Mesenchymal stem cell (in vitro differentiated cells and primary cell): ENCODE data around the gene MVK.

Experiments used
- DNase-seq: peaks from one replicate; pipeline ENCODE4 v3.0.0-alpha.2; 2013
- H2AFZ ChIP-seq: one replicate; pipeline ENCODE4 v1.6.1; 2013; ENCODE audit warnings: low read depth, mild to moderate bottlenecking, control low read depth, inconsistent platforms, low read length, moderate library complexity
- H2AK5ac ChIP-seq: 2 replicates; pipeline ENCODE4 v1.6.1; 2013; ENCODE audit warnings: low read length, moderate library complexity, mild to moderate bottlenecking, inconsistent platforms; ENCODE audit not compliant: severe bottlenecking
- H2BK120ac ChIP-seq: one replicate; pipeline ENCODE4 v1.6.1; 2013; ENCODE audit warnings: low read depth, mild to moderate bottlenecking, inconsistent platforms, low read length, moderate library complexity
- H2BK12ac ChIP-seq, 2 experiments: one replicate each; pipeline ENCODE4 v1.6.1; 2013; ENCODE audit warnings: inconsistent platforms in 2 of 2, low read length in 2 of 2, mild to moderate bottlenecking in 2 of 2, moderate library complexity in 2 of 2, control low read depth in 1 of 2
- H2BK15ac ChIP-seq: one replicate; pipeline ENCODE4 v1.6.1; 2013; ENCODE audit warnings: mild to moderate bottlenecking, low read depth, inconsistent platforms; ENCODE audit not compliant: poor library complexity, severe bottlenecking
- H2BK5ac ChIP-seq: 2 replicates; pipeline ENCODE4 v1.6.1; 2013; ENCODE audit warnings: low read depth, mild to moderate bottlenecking, low read length, control low read depth, inconsistent platforms; ENCODE audit not compliant: poor library complexity, severe bottlenecking
- H3K14ac ChIP-seq, 2 experiments: one replicate each; pipeline ENCODE4 v1.6.1; 2013; ENCODE audit warnings: inconsistent platforms in 2 of 2, low read length in 2 of 2, control low read depth in 1 of 2, mild to moderate bottlenecking in 1 of 2, moderate library complexity in 1 of 2
- H3K18ac ChIP-seq, 2 experiments: one replicate each; pipeline ENCODE4 v1.6.1; 2013; ENCODE audit warnings: inconsistent platforms in 2 of 2, low read length in 2 of 2, control low read depth in 1 of 2, low read depth in 1 of 2, mild to moderate bottlenecking in 1 of 2
- H3K23ac ChIP-seq, 2 experiments: one replicate each; pipeline ENCODE4 v1.6.1; 2013; ENCODE audit warnings: inconsistent platforms in 2 of 2, low read length in 2 of 2, mild to moderate bottlenecking in 2 of 2, moderate library complexity in 2 of 2, control low read depth in 1 of 2
- H3K27ac ChIP-seq: 2 replicates; pipeline ENCODE4 v1.5.1; 2013; ENCODE audit warnings: mild to moderate bottlenecking, moderate library complexity, low read length, control low read depth, inconsistent platforms; ENCODE audit not compliant: poor library complexity, severe bottlenecking
- H3K27me3 ChIP-seq, 2 experiments: 2 replicates each; pipeline versions ENCODE4 v1.6.1 to v1.7.0; 2013; ENCODE audit warnings: low read length in 2 of 2, mild to moderate bottlenecking in 2 of 2, moderate library complexity in 2 of 2, control low read depth in 1 of 2, inconsistent platforms in 1 of 2; ENCODE audit not compliant: control insufficient read depth in 1 of 2, insufficient read depth in 1 of 2
- H3K36me3 ChIP-seq, 2 experiments: 2 replicates each; pipeline versions ENCODE4 v1.6.1 to v1.7.0; 2013; ENCODE audit warnings: low read length in 2 of 2, control low read depth in 1 of 2, inconsistent platforms in 1 of 2, low read depth in 1 of 2, mild to moderate bottlenecking in 1 of 2; ENCODE audit not compliant: insufficient read depth in 2 of 2, control insufficient read depth in 1 of 2
- H3K4ac ChIP-seq, 2 experiments: one replicate each; pipeline ENCODE4 v1.6.1; 2013; ENCODE audit warnings: inconsistent platforms in 2 of 2, low read length in 2 of 2, mild to moderate bottlenecking in 2 of 2, moderate library complexity in 2 of 2, control low read depth in 1 of 2, low read depth in 1 of 2
- H3K4me1 ChIP-seq: 2 replicates; pipeline ENCODE4 v1.6.1; 2013; ENCODE audit warnings: low read depth, low read length, control low read depth; ENCODE audit not compliant: control insufficient read depth, insufficient read depth
- H3K4me2 ChIP-seq: 2 replicates; pipeline ENCODE4 v1.6.1; 2013; ENCODE audit warnings: low read length, mild to moderate bottlenecking, inconsistent platforms; ENCODE audit not compliant: poor library complexity, severe bottlenecking
- H3K4me3 ChIP-seq, 2 experiments: 2 replicates each; pipeline versions ENCODE4 v1.5.1 to v1.7.0; 2013; ENCODE audit warnings: low read length in 2 of 2, mild to moderate bottlenecking in 2 of 2, control low read depth in 1 of 2, low read depth in 1 of 2; ENCODE audit not compliant: insufficient read depth in 1 of 2
- H3K79me1 ChIP-seq: replicated peaks from 2 replicates; pipeline ENCODE4 v1.6.1; 2013; ENCODE audit warnings: mild to moderate bottlenecking, control low read depth, low read length, inconsistent platforms; ENCODE audit not compliant: poor library complexity, severe bottlenecking
- H3K9ac ChIP-seq: 2 replicates; pipeline ENCODE4 v1.7.0; 2013; ENCODE audit warnings: mild to moderate bottlenecking, low read length, moderate library complexity
- H3K9me3 ChIP-seq: 2 replicates; pipeline ENCODE4 v1.7.0; 2013; ENCODE audit warnings: mild to moderate bottlenecking, low read length; ENCODE audit not compliant: control insufficient read depth
- H4K8ac ChIP-seq: one replicate; pipeline ENCODE4 v1.6.1; 2013; ENCODE audit warnings: inconsistent platforms, mild to moderate bottlenecking, low read length, moderate library complexity
- H4K91ac ChIP-seq: one replicate; pipeline ENCODE4 v1.6.1; 2013; ENCODE audit warnings: mild to moderate bottlenecking, low read length, inconsistent platforms
- WGBS: methylation state at CpG from one replicate; pipeline ENCODE4 v1.1.7; 2013; ENCODE audit warnings: mixed read lengths; 5-methylcytosine and 5-hydroxymethylcytosine counted together

MVK gene

DNA sequence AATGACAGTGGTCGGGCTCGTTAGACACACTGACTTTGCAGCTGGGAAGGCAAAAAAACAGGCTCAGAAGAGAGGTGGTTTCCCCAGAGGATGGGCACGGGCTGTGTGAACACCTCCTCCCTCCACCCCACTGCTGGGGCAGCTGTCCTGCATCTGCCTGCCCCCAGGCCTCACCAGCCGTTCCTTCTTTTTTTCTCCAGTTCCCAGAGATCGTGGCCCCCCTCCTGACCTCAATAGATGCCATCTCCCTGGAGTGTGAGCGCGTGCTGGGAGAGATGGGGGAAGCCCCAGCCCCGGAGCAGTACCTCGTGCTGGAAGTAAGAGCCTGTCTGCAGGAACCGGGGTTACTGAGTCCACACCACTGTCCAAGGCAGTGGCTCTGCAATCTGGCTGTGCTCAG, 17.4 kb downstream of the MVK start:
- Histone ChIP-seq H3K4me2 (no peak overlapping the region), H3K4me3 (no peak overlapping the region), H3K14ac (no peak overlapping the region), H3K23ac (no peak overlapping the region), H3K18ac (no peak overlapping the region), H2AK5ac (no peak overlapping the region), H2BK15ac (no peak overlapping the region), H2BK12ac (no peak overlapping the region), H3K4ac (no peak overlapping the region), H3K79me1 (no peaks in the 10 kb centered on the region), H2BK5ac (no peak overlapping the region), H3K9me3 (no peaks in the 10 kb centered on the region), H3K9ac (no peak overlapping the region), H3K27ac (no peak overlapping the region), H2BK120ac (no peak overlapping the region), H3K4me1 (peaks cover 4% of the 10 kb centered on the region), H3K27me3 (no peaks in the 10 kb centered on the region), H2AFZ (no peak overlapping the region), H4K8ac (no peak overlapping the region), H4K91ac (no peak overlapping the region), H3K36me3 (peaks cover 58 to 69% of the 10 kb centered on the region in 2 experiments)
- 95% methylated on average over 10 of the region's 10 CpGs for WGBS
- DNase-seq, result no peak

DNA sequence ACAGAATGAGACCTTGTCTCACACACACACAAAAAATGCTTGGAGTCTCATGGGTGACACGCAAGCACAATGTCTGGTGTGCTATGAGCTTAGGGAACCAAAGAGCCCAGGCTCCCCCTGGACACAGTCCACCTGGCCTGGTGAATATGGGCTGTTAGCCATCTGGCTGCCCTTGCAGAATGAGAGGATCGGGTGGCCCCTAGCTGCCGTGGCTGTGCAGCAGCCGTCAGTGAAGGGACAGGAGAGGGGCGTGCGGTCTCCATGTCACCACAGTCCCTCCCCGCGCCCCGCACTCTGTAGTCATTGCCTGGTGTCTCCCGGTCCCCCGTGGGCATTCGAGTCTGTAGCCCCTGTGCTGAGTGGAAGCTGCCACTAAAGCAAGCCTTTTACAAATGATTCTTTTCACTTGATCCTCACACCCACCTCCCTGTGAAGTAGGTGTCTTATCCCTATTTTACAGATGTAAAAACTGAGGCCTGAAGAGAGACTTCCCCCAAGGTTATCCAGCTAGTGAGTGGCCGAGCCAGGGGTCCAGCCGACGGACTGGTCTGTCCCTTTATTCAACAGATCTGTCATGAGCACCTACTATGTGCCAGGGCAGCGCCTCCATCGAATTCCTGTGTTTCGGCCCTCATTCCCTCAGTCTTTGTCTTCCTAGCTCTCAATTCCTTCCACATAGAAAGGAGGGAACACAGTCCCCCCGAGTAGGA, 18.8 kb downstream of the MVK start:
- H3K27ac ChIP-seq, result no peak overlapping the region
- no peaks in the 10 kb centered on the region for H3K27me3 ChIP-seq
- H3K18ac ChIP-seq, result no peak overlapping the region
- no peak overlapping the region for H2BK120ac ChIP-seq
- H3K4me3 ChIP-seq, result no peak overlapping the region
- H2BK12ac ChIP-seq, result no peak overlapping the region
- no peak overlapping the region for H3K23ac ChIP-seq
- peaks cover 2% of the 10 kb centered on the region for H3K4me1 ChIP-seq
- H3K36me3 ChIP-seq, result peaks cover 48 to 68% of the 10 kb centered on the region in 2 experiments
- 94% methylated on average over 16 of the region's 19 CpGs for WGBS
- no peak overlapping the region for H3K14ac ChIP-seq
- peak overlapping the region; percentile 43 for H4K91ac ChIP-seq
- H3K4me2 ChIP-seq, result no peak overlapping the region
- H2AK5ac ChIP-seq, result no peak overlapping the region
- H3K9ac ChIP-seq, result no peak overlapping the region
- no peak overlapping the region for H2BK15ac ChIP-seq
- DNase-seq, result no peak
- H2BK5ac ChIP-seq, result no peak overlapping the region
- no peaks in the 10 kb centered on the region for H3K9me3 ChIP-seq
- no peak overlapping the region for H2AFZ ChIP-seq
- no peak overlapping the region for H4K8ac ChIP-seq
- no peaks in the 10 kb centered on the region for H3K79me1 ChIP-seq
- no peak overlapping the region for H3K4ac ChIP-seq

DNA sequence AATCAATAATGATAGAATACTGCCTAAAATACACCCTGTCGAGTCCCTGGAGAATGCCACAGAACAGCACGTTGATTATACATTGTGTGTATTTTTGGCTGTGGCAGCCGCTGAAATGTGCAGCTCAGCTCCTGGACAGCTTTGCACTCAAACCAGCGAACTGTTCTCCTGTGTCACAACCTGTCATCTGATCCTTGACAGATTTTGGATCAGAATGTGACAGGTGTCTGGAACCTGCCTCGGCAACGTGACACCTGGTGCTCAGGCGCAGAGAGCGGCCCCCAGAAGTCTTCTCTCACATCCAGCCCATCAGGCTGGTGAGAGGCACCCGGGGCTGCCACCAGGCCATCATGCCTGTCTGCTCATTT, 19.3 kb downstream of the MVK start:
- WGBS, result 96% methylated on average over 9 of the region's 9 CpGs
- Histone ChIP-seq H3K4me2 (no peak overlapping the region), H3K18ac (no peak overlapping the region), H3K23ac (no peak overlapping the region), H4K91ac (no peak overlapping the region), H3K4me1 (peaks cover 4% of the 10 kb centered on the region), H3K9me3 (no peaks in the 10 kb centered on the region), H3K4me3 (no peak overlapping the region), H4K8ac (no peak overlapping the region), H2AK5ac (no peak overlapping the region), H2BK5ac (no peak overlapping the region), H2BK12ac (no peak overlapping the region), H3K27ac (no peak overlapping the region), H2BK15ac (no peak overlapping the region), H3K4ac (no peak overlapping the region), H3K14ac (no peak overlapping the region), H3K27me3 (no peaks in the 10 kb centered on the region), H2AFZ (no peak overlapping the region), H3K36me3 (peaks cover 43 to 63% of the 10 kb centered on the region in 2 experiments), H3K79me1 (no peaks in the 10 kb centered on the region), H3K9ac (no peak overlapping the region), H2BK120ac (no peak overlapping the region)
- DNase-seq, result no peak

DNA sequence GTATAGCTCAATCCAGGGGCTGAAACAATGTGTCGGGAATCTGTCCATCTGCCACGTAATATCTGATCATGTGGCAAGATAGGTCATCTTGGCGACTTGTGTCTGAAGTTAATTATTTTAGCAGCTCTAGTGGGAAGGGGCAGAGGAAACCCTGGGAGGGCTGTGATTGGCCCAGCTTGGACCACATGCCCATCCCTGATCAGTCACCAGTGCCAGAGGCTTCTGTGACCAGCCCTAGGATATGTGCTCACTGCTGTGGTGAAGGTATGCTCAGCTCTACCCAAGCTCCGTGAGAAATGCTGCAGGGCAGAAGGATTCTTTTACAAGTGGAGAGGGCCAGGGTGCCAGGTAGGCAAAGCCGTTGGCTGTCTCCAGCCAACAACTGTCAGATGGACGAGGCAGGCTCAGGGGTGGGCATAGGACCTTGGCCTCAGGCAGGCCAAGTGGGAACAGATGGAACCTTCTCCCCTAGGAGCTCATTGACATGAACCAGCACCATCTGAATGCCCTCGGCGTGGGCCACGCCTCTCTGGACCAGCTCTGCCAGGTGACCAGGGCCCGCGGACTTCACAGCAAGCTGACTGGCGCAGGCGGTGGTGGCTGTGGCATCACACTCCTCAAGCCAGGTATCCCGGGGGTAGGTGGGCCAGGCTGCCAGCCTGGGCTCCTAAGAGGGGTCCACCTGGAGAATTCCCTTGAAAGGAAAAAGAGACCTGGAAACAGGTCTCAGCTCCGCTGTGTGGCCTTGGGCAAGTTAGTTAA, 21.1 kb downstream of the MVK start:
- Histone ChIP-seq H4K8ac (no peak overlapping the region), H2BK120ac (no peak overlapping the region), H4K91ac (no peak overlapping the region), H3K14ac (no peak overlapping the region), H3K18ac (no peak overlapping the region), H2BK5ac (no peak overlapping the region), H3K4ac (no peak overlapping the region), H3K4me2 (no peak overlapping the region), H3K4me1 (peaks cover 9% of the 10 kb centered on the region), H3K9ac (no peak overlapping the region), H3K23ac (no peak overlapping the region), H3K79me1 (no peaks in the 10 kb centered on the region), H3K27me3 (no peaks in the 10 kb centered on the region), H3K27ac (no peak overlapping the region), H2AK5ac (no peak overlapping the region), H2AFZ (no peak overlapping the region), H2BK12ac (no peak overlapping the region), H3K9me3 (no peaks in the 10 kb centered on the region), H3K4me3 (peak overlapping the region in 1 of 2 experiments; percentile 7), H2BK15ac (no peak overlapping the region), H3K36me3 (peaks cover 34 to 46% of the 10 kb centered on the region in 2 experiments)
- no peak for DNase-seq
- WGBS, result 95% methylated on average over 15 of the region's 15 CpGs
